ENCODE data around the gene RUNX2. TPM values are rescaled to one million over a fixed set of nuclear protein-coding genes. Genes with fewer than 3 reads are reported as not detected.

RUNX2 gene
- total and polyA plus RNA-seq, 2 donors (not counting 1 experiment from before 2014, with no cell fraction given), result 1.3 to 2.4 TPM

- no peaks in the 10 kb centered on the region for H3K9me3 ChIP-seq (ENCODE audit: control extremely low read depth in 1 of 3, control insufficient read depth in 2 of 3, insufficient read depth in 1 of 3, low read length in 2 of 3)
- H3K9ac ChIP-seq (ENCODE audit: low read length), result no peak overlapping the region
- peaks cover 1% of the 10 kb centered on the region for H3K4me1 Mint-ChIP-seq
- H3K4me3 ChIP-seq (ENCODE audit: control extremely low read depth in 1 of 5, extremely low read depth in 1 of 5, insufficient read depth in 1 of 5, low read depth in 2 of 5, low read length in 4 of 5), result no peak overlapping the region
- no peak for TF ChIP-seq EZH2 (IDR thresholded peaks at IDR 0.05; ENCODE audit: borderline replicate concordance, insufficient read depth, low read depth, low read length, poor library complexity, severe bottlenecking)
- TF ChIP-seq, protein P1, sequence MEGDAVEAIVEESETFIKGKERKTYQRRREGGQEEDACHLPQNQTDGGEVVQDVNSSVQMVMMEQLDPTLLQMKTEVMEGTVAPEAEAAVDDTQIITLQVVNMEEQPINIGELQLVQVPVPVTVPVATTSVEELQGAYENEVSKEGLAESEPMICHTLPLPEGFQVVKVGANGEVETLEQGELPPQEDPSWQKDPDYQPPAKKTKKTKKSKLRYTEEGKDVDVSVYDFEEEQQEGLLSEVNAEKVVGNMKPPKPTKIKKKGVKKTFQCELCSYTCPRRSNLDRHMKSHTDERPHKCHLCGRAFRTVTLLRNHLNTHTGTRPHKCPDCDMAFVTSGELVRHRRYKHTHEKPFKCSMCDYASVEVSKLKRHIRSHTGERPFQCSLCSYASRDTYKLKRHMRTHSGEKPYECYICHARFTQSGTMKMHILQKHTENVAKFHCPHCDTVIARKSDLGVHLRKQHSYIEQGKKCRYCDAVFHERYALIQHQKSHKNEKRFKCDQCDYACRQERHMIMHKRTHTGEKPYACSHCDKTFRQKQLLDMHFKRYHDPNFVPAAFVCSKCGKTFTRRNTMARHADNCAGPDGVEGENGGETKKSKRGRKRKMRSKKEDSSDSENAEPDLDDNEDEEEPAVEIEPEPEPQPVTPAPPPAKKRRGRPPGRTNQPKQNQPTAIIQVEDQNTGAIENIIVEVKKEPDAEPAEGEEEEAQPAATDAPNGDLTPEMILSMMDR (IDR thresholded peaks at IDR 0.05), result no peak
- H3K27ac Mint-ChIP-seq, result no peak overlapping the region
- no peak overlapping the region for H3K27ac ChIP-seq (ENCODE audit: low read length in 2 of 2)
- no peaks in the 10 kb centered on the region for H3K4me1 ChIP-seq (ENCODE audit: control insufficient read depth in 2 of 2, insufficient read depth in 2 of 2, low read length in 2 of 2)
- H3K27me3 Mint-ChIP-seq, result no peaks in the 10 kb centered on the region
- H3K36me3 ChIP-seq (replicated peaks in 1 of 2; ENCODE audit: control extremely low read depth in 1 of 2, control insufficient read depth in 1 of 2, extremely low read depth in 1 of 2, insufficient read depth in 2 of 2, low read length in 1 of 2), result no peaks in the 10 kb centered on the region
- intact Hi-C loops (cut with micrococcal nuclease), result no loop called here
- CTCF ChIA-PET, result no interaction called here
- POLR2A ChIA-PET, result no interaction called here
- DNase-seq (no peak), ATAC-seq (ENCODE audit: low read depth) (no peak)
- H2AFZ ChIP-seq (ENCODE audit: insufficient read depth, low read depth, low read length, poor library complexity, severe bottlenecking), result no peak overlapping the region
- H3K9me3 Mint-ChIP-seq (ENCODE audit: insufficient read depth), result no peaks in the 10 kb centered on the region
- H4K20me1 ChIP-seq (ENCODE audit: control insufficient read depth, insufficient read depth, low read length, poor library complexity, severe bottlenecking), result no peaks in the 10 kb centered on the region
- WGBS (ENCODE audit: insufficient coverage), result no CpG with 5 or more reads among the region's 1 CpG
- H3K27me3 ChIP-seq (replicated peaks in 1 of 4; ENCODE audit: control extremely low read depth in 1 of 4, control insufficient read depth in 3 of 4, insufficient read depth in 4 of 4, low read length in 3 of 4), result no peaks in the 10 kb centered on the region
- H3K4me2 ChIP-seq (replicated peaks; ENCODE audit: low read depth, low read length, poor library complexity, severe bottlenecking), result no peak overlapping the region
- no peak overlapping the region for H3K4me3 Mint-ChIP-seq
- no peaks in the 10 kb centered on the region for H3K79me2 ChIP-seq (ENCODE audit: control insufficient read depth, insufficient read depth, low read length)
These were observed 36.9 kb downstream of the RUNX2 start for GRCh38 chr6:45365036-45365435.

DNA sequence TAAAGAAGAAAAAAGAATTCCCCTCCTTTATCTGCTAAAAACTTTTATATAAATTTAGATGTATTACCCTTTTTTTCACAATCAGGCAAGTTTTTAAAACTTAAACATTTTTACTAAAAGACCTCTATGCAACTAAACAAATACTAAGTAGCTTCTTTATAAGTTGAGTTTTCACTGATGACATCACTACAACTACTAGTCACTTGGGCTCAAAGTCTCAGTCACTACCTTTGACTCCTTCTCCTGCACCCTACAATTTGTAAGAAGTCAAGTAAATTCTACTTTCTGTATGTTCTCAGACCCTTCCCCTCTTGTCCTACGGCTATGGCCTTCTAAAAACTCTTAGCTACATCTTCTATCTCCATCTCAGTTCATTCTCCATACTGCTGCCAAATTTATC is 38.4 kb downstream of the RUNX2 start:
- Histone ChIP-seq H3K9me3 (ENCODE audit: control extremely low read depth in 1 of 3, control insufficient read depth in 2 of 3, insufficient read depth in 1 of 3, low read length in 2 of 3) (no peaks in the 10 kb centered on the region), H3K27ac (ENCODE audit: low read length in 2 of 2) (no peak overlapping the region), H3K36me3 (replicated peaks in 1 of 2; ENCODE audit: control extremely low read depth in 1 of 2, control insufficient read depth in 1 of 2, extremely low read depth in 1 of 2, insufficient read depth in 2 of 2, low read length in 1 of 2) (no peaks in the 10 kb centered on the region), H2AFZ (ENCODE audit: insufficient read depth, low read depth, low read length, poor library complexity, severe bottlenecking) (no peak overlapping the region), H3K4me2 (replicated peaks; ENCODE audit: low read depth, low read length, poor library complexity, severe bottlenecking) (no peak overlapping the region), H3K9ac (ENCODE audit: low read length) (no peak overlapping the region), H3K27me3 (replicated peaks in 1 of 4; ENCODE audit: control extremely low read depth in 1 of 4, control insufficient read depth in 3 of 4, insufficient read depth in 4 of 4, low read length in 3 of 4) (no peaks in the 10 kb centered on the region), H3K4me1 (ENCODE audit: control insufficient read depth in 2 of 2, insufficient read depth in 2 of 2, low read length in 2 of 2) (no peaks in the 10 kb centered on the region), H3K4me3 (ENCODE audit: control extremely low read depth in 1 of 5, extremely low read depth in 1 of 5, insufficient read depth in 1 of 5, low read depth in 2 of 5, low read length in 4 of 5) (no peak overlapping the region), H3K79me2 (ENCODE audit: control insufficient read depth, insufficient read depth, low read length) (no peaks in the 10 kb centered on the region), H4K20me1 (ENCODE audit: control insufficient read depth, insufficient read depth, low read length, poor library complexity, severe bottlenecking) (no peaks in the 10 kb centered on the region)
- Mint-ChIP-seq H3K4me1 (peaks cover 2% of the 10 kb centered on the region), H3K27ac (no peak overlapping the region), H3K9me3 (ENCODE audit: insufficient read depth) (no peaks in the 10 kb centered on the region), H3K27me3 (no peaks in the 10 kb centered on the region), H3K4me3 (no peak overlapping the region)
- 100% methylated on average over 1 of the region's 1 CpG for WGBS (ENCODE audit: insufficient coverage)
- no peak for TF ChIP-seq EZH2 (IDR thresholded peaks at IDR 0.05; ENCODE audit: borderline replicate concordance, insufficient read depth, low read depth, low read length, poor library complexity, severe bottlenecking)
- TF ChIP-seq, protein P1 (IDR thresholded peaks at IDR 0.05), result no peak
- CTCF ChIA-PET, result no interaction called here
- no peak for DNase-seq
- intact Hi-C loops (cut with micrococcal nuclease), result no loop called here
- ATAC-seq (ENCODE audit: low read depth), result no peak
- POLR2A ChIA-PET, result no interaction called here
